Lower leg skin (tissue), 3 donors: Measurements from ENCODE around the gene FRAS1.

Experiments used
- POLR2A ChIP-seq, 2 donors: fragments of 450-650 bp; IDR thresholded peaks; one replicate each; pipeline ENCODE4 v1.6.1; 2016 to 2017; ENCODE audit warnings: antibody characterized with exemption in 2 of 2, mild to moderate bottlenecking in 1 of 2, moderate library complexity in 1 of 2
- TF ChIP-seq, protein P1 (sequence below), 3 donors: fragments of 450-650 bp; IDR thresholded peaks; one replicate each; pipeline ENCODE4 v1.5.1; 2016; ENCODE audit warnings: antibody characterized with exemption in 3 of 3, mild to moderate bottlenecking in 3 of 3, moderate library complexity in 2 of 3

GRCh38 chr4:78532046-78532445 is 474.9 kb downstream of the FRAS1 start:
- TF ChIP-seq, protein P1, sequence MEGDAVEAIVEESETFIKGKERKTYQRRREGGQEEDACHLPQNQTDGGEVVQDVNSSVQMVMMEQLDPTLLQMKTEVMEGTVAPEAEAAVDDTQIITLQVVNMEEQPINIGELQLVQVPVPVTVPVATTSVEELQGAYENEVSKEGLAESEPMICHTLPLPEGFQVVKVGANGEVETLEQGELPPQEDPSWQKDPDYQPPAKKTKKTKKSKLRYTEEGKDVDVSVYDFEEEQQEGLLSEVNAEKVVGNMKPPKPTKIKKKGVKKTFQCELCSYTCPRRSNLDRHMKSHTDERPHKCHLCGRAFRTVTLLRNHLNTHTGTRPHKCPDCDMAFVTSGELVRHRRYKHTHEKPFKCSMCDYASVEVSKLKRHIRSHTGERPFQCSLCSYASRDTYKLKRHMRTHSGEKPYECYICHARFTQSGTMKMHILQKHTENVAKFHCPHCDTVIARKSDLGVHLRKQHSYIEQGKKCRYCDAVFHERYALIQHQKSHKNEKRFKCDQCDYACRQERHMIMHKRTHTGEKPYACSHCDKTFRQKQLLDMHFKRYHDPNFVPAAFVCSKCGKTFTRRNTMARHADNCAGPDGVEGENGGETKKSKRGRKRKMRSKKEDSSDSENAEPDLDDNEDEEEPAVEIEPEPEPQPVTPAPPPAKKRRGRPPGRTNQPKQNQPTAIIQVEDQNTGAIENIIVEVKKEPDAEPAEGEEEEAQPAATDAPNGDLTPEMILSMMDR (IDR thresholded peaks at IDR 0.05): no peak
- TF ChIP-seq POLR2A (IDR thresholded peaks at IDR 0.05): no peak
